ENCODE data around the gene SLC16A6.

DNA sequence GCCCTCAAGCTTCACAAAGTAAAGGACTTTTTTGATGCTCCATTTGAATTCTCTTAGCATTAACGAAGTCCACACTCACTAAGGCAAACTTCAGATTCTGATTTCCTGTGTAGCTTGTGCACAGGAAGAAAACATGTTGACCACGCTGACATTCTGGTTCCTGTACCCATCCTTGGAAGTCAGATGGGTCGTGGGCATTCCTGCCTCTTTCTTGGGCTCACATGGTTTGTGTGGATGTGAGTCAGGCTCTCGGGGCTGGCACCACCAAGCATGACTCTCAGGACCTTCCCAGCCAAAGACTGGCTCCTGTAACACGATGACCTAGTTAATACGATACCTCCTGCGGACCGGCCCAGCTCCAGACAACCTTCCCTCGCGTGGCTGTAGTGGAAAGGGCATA lies 33.2 kb upstream of the SLC16A6 start:
- TF ChIP-seq POLR2A (IDR thresholded peaks at IDR 0.05; ENCODE audit: low read length) (no peak), GATA1 (IDR thresholded peaks at IDR 0.05; ENCODE audit: low read depth, low read length) (no peak)

Measured in erythroblast (primary cell).